AG09319 (cell line): ENCODE results near the gene TRIM44.
"Not testable (repeated sequence)": the region's sequence is repeated elsewhere in the genome, so short reads cannot be mapped to it uniquely, and the experiment has no call there.

Experiments
- DNase-seq: peaks from one replicate; pipeline ENCODE4 v3.0.0-alpha.2; 2010; ENCODE audit warnings: low read depth; ENCODE audit errors: extremely low read depth
- TF ChIP-seq, protein P1 (sequence below): IDR thresholded peaks from 2 replicates; pipeline ENCODE4 v1.5.1; 2011; ENCODE audit warnings: low read depth, mild to moderate bottlenecking, inconsistent platforms, low read length, moderate library complexity

The TRIM44 gene

DNA sequence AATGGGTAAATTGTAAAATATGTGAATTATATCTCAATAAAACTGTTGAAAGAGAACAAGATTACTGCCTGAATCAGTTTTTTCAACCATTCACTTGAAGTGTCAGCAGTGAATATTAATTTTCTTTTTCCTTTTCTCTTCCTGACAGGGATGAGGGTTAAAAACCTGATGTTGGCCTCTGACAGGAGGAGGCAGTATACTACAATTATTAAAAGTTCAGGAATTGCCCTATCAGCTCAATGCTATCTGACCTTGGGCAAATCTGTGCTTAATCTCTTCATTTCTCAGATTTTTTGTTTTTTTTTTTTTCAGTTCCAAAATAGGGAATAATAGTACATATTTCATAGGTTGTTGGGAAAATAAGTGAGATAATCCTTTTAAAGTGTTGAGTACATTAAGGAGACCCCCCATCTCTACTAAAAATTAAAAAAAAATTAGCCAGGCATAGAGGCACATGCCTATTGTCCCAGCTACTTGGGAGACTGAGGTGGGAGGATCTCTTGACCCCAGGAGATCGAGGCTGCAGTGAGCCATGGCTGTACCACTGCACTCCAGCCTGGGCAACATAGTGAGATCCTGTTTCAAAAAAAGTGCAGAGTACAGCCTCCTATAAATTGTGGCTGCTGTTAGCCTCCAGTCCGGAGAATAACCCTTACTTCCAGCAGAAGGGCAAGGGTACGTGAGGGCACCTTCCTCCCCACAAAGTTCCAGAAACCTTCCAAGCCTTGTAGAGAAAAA is 48.8 kb downstream of the TRIM44 start:
- DNase-seq: no peak
- TF ChIP-seq, protein P1, sequence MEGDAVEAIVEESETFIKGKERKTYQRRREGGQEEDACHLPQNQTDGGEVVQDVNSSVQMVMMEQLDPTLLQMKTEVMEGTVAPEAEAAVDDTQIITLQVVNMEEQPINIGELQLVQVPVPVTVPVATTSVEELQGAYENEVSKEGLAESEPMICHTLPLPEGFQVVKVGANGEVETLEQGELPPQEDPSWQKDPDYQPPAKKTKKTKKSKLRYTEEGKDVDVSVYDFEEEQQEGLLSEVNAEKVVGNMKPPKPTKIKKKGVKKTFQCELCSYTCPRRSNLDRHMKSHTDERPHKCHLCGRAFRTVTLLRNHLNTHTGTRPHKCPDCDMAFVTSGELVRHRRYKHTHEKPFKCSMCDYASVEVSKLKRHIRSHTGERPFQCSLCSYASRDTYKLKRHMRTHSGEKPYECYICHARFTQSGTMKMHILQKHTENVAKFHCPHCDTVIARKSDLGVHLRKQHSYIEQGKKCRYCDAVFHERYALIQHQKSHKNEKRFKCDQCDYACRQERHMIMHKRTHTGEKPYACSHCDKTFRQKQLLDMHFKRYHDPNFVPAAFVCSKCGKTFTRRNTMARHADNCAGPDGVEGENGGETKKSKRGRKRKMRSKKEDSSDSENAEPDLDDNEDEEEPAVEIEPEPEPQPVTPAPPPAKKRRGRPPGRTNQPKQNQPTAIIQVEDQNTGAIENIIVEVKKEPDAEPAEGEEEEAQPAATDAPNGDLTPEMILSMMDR: no peak; the same call in 1 of the 2 replicates

DNA sequence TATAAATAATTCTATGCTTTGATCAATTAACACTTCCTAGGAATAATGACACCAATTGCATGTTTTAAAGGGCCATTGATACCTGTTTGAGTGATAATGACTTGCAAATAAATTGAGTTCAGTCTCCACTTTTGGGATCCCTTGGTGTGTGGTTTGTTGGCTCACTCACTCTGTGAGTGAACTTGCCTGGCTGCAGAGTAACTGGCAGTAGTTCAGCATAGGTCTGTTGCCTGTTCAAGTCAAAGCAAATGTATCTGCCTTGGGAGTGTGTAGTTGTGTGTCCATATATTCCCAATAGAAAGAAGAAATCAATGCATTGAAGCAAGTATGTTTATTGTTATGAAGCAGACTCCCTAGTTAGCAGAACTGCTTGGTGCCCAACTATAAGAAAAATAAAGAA is 49.3 kb downstream of the TRIM44 start:
- no peak for DNase-seq
- TF ChIP-seq, protein P1: no peak

GRCh38 chr11:35712533-35712932 is 50.0 kb downstream of the TRIM44 start:
- TF ChIP-seq, protein P1: no peak
- DNase-seq: no peak

- DNase-seq: no peak
- TF ChIP-seq, protein P1: no peak
Measured at GRCh38 chr11:35714882-35715627, 52.5 kb downstream of the TRIM44 start.

GRCh38 chr11:35715677-35716076 is 53.1 kb downstream of the TRIM44 start:
- DNase-seq: not testable (repeated sequence)

DNA sequence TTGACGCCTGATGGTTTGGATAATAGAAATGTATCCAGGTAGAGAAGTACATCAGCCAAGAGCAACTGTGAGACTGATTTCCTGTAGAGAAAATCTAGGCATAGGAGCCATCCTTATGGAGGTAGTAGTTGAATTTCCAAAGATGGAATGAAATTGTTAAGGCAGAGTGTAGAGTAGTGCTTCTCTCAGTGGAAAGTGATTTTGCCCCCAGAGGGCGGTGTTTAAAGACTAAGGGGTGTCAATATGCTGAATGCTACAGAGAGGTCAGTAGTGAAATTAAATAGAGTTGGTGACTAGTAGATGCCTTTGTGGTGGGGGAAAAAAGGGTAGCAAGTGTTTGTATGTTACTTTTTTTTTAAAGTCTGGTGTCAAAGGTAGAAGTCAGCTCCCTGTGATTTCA is 54.5 kb downstream of the TRIM44 start:
- TF ChIP-seq, protein P1: peak; percentile 2; the same call in 1 of the 2 replicates
- DNase-seq: no peak

- DNase-seq: no peak
- TF ChIP-seq, protein P1: no peak
Measured at GRCh38 chr11:35717520-35717919, 54.9 kb downstream of the TRIM44 start.
